Ovary (tissue), 9 donors: ENCODE measurements around the gene INTS15. TPM values are rescaled to one million over a fixed set of nuclear protein-coding genes. Genes with fewer than 3 reads are reported as not detected.

ENCODE experiments used
- DNase-seq, 5 donors: peaks; one replicate each; pipeline ENCODE4 v3.0.0-alpha.2; 2019 to 2020
- H3K27ac ChIP-seq, 2 donors: fragments of 200-600 bp; one replicate each; pipeline versions ENCODE4 v1.5.1 to v1.8.0; 2019 to 2022
- H3K27me3 ChIP-seq: fragments of 200-600 bp; one replicate; pipeline ENCODE4 v1.8.0; 2022
- H3K36me3 ChIP-seq: fragments of 200-600 bp; sonication (generic); one replicate; pipeline ENCODE4 v1.5.1; 2019
- H3K4me1 ChIP-seq: one replicate; pipeline ENCODE4 v1.8.1; 2013; ENCODE audit warnings: mild to moderate bottlenecking, moderate library complexity; ENCODE audit not compliant: insufficient read depth
- H3K4me3 ChIP-seq: fragments of 200-600 bp; sonication (generic); one replicate; pipeline ENCODE4 v1.5.1; 2017
- H3K9me3 ChIP-seq, 2 donors: fragments of 200-600 bp in 1 of 2; sonication (generic) in 1 of 2; one replicate each; pipeline versions ENCODE4 v1.5.1 to v1.8.1; 2013 to 2019; ENCODE audit warnings: mild to moderate bottlenecking in 1 of 2, moderate library complexity in 1 of 2
- CTCF ChIP-seq, 3 donors: fragments of 450-650 bp in 2 of 3; fragments of 200-600 bp in 1 of 3; IDR thresholded peaks; one replicate each; pipeline versions ENCODE4 v1.5.1 to v1.8.0; 2016 to 2022; ENCODE audit warnings: antibody characterized with exemption in 3 of 3, mild to moderate bottlenecking in 1 of 3
- EP300 ChIP-seq: sonication (generic); formaldehyde crosslinking; IDR thresholded peaks from one replicate; pipeline ENCODE4 v1.6.1; 2017; ENCODE audit warnings: antibody characterized with exemption
- POLR2A ChIP-seq: fragments of 450-650 bp; IDR thresholded peaks from one replicate; pipeline ENCODE4 v1.6.1; 2017; ENCODE audit warnings: antibody characterized with exemption, mild to moderate bottlenecking, moderate library complexity
- WGBS, 3 donors: extraction: QIAGEN DNeasy Blood & Tissue Kit in 1 of 3; methylation state at CpG; one replicate each; pipeline versions ENCODE4 v1.1.5 to v1.1.7; 2013 to 2017; 5-methylcytosine and 5-hydroxymethylcytosine counted together
- intact Hi-C, 4 donors: fragments of 100-400 bp; cut with DNase I; formaldehyde crosslinking; loops; one replicate each; pipeline versions ENCODE4 v1.11.0 to v1.15.1; 2022 to 2023
- polyA plus RNA-seq, 2 donors: library from polyadenylated mRNA; stranded (reverse); fragments of 200-250 nt in 1 of 2; fragments of 350-450 nt in 1 of 2; fragmentation: Illumina TruSeq in 1 of 2; extraction: RNeasy Lipid Tissue Mini Kit (QIAGEN cat#74804) in 1 of 2; gene quantifications; one replicate each; pipeline ENCODE4 v1.2.3, GENCODE V29; 2013 to 2014
- total RNA-seq, 7 donors: library from RNA; depleted of rRNA in 2 of 7; stranded (reverse); fragments of >200 nt in 2 of 7; fragmentation: NEBNext Ultra II Directional in 3 of 7; extraction: Animal tissue kit (Norgen Biotek cat#: 25700) in 3 of 7; gene quantifications; one replicate each; pipeline versions ENCODE4 v1.1.0 to v1.2.4, GENCODE V29; 2016 to 2023
- donor health status: DM: no; HTN: no; CAD: no; lungs with moderate emphysema.
- donor health status: DM: no; HTN: no; CAD: no.
- donor health status: Bipolar disorder and iron deficiency.
- donor health status: DM: yes; HTN: yes; CAD: no.
- donor health status: DM: no; HTN: no; CAD: no.
- donor health status: DM: yes; HTN: yes; CAD: no.

The INTS15 gene
- total and polyA plus RNA-seq, 9 donors = 20.3 to 35.0 (median 30.2) TPM

GRCh38 chr7:6619961-6620360, 30.1 kb downstream of the INTS15 start:
- WGBS, 3 donors = 85 to 87% (median 86%) methylated on average over 3 of the region's 3 CpGs
- Histone ChIP-seq H3K27me3 (no peaks in the 10 kb centered on the region), H3K4me3 (no peak overlapping the region), H3K4me1 (peaks cover 5% of the 10 kb centered on the region), H3K9me3 (no peaks in the 10 kb centered on the region), H3K27ac (no peak overlapping the region), H3K36me3 (no peaks in the 10 kb centered on the region)
- DNase-seq = no peak
- TF ChIP-seq EP300 (no peak), POLR2A (no peak), CTCF (IDR thresholded peaks at IDR 0.05) (no peak)
- intact Hi-C loops = no loop called here

DNA sequence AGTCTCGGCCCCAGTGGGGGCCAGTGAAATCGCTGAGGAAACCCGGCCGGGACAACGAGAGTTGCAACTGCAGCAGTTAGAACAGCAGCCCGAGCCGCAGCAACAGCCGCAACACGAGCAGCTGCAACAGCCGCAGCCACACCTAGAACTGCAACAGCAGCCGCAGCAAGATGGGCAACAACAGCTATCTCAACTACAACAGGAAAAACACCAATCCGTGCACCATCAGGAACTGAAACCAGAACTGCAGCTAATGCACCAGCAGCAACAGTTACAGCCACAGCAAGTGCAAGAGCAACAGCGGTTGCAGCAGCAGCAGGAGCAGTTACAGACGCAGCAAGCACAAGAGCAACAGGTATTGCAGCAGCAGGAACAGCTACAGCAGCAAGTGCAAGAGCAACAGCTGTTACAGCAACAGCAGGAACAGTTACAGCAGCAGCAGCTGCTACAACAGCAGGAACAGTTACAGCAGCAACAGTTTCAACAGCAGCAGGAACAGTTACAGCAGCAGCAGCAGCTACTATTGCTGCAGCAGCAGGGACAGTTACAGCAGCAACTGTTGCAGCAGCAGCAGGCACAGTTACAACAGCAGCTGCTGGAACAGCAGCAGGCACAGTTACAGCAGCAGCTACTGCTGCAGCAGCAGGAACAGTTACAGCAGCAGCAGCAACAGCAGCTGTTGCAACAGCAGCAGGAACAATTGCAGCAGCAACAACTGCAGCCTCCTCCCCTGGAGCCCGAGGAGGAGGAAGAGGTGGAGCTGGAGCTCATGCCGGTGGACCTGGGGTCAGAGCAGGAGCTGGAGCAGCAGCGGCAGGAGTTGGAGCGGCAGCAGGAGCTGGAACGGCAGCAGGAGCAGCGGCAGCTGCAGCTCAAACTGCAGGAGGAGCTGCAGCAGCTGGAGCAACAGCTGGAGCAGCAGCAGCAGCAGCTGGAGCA, 31.6 kb downstream of the INTS15 start:
- Histone ChIP-seq H3K27ac (no peak overlapping the region), H3K4me3 (no peak overlapping the region), H3K27me3 (no peaks in the 10 kb centered on the region), H3K4me1 (no peaks in the 10 kb centered on the region), H3K9me3 (no peaks in the 10 kb centered on the region), H3K36me3 (no peaks in the 10 kb centered on the region)
- intact Hi-C loops = no loop called here
- DNase-seq = no peak
- WGBS, 3 donors = 89 to 91% (median 91%) methylated on average over 20 of the region's 20 CpGs
- no peak for TF ChIP-seq EP300
- no peak for TF ChIP-seq POLR2A
- no peak for TF ChIP-seq CTCF (IDR thresholded peaks at IDR 0.05)

- 95 to 96% (median 96%) methylated on average over 65 to 67 of the region's 67 CpGs for WGBS, 3 donors
Measured at GRCh38 chr7:6622134-6622710, 32.4 kb downstream of the INTS15 start.

More at GRCh38 chr7:6622134-6622710, 32.4 kb downstream of the INTS15 start:
- no peaks in the 10 kb centered on the region for H3K9me3 ChIP-seq
- no peak for DNase-seq
- no peaks in the 10 kb centered on the region for H3K4me1 ChIP-seq
- intact Hi-C loops = no loop called here
- H3K36me3 ChIP-seq = no peaks in the 10 kb centered on the region
- TF ChIP-seq EP300 (no peak), CTCF (IDR thresholded peaks at IDR 0.05) (no peak)
- H3K27me3 ChIP-seq = no peaks in the 10 kb centered on the region
- H3K27ac ChIP-seq = no peak overlapping the region
- no peak overlapping the region for H3K4me3 ChIP-seq
